Activated CD8-positive, alpha-beta T cell treated with anti-CD3 and anti-CD28 coated beads, Interleukin-2, amount 10 ng/mL, durations not matched to agents 7 days and 5 days (primary cell): ENCODE measurements around the gene PLSCR3. TPM values are rescaled to one million over a fixed set of nuclear protein-coding genes. Genes with fewer than 3 reads are reported as not detected.

Experiments used
- ATAC-seq: fragments of 150-1000 bp; cut with Tn5 transposase; one replicate; pipeline ENCODE4 v1.10.0; 2021; ENCODE audit warnings: moderate library complexity
- CTCF ChIA-PET: fragments of 350-600 bp; sonication (Branson Sonifier 250); formaldehyde crosslinking; loops from one replicate; lab custom pipeline; 2021; ENCODE audit warnings: antibody characterized with exemption; lab: Charles Lee
- POLR2A ChIA-PET: fragments of 350-600 bp; sonication (Branson Sonifier 250); formaldehyde crosslinking; loops from one replicate; lab custom pipeline; 2021; ENCODE audit warnings: antibody characterized with exemption; lab: Charles Lee
- DNase-seq: peaks from one replicate; pipeline ENCODE4 v3.0.0-alpha.2; 2020
- H3K27ac Mint-ChIP-seq: one replicate; pipeline ENCODE4 v1.8.0; 2021; ENCODE audit warnings: mild to moderate bottlenecking, mixed read lengths
- H3K27me3 Mint-ChIP-seq: one replicate; pipeline ENCODE4 v1.8.0; 2021; ENCODE audit warnings: low read depth, mixed read lengths
- H3K36me3 Mint-ChIP-seq: one replicate; pipeline ENCODE4 v1.8.0; 2021; ENCODE audit warnings: low read depth, mixed read lengths
- H3K4me1 Mint-ChIP-seq: one replicate; pipeline ENCODE4 v1.8.0; 2021; ENCODE audit warnings: low read depth, mixed read lengths
- H3K4me3 Mint-ChIP-seq: one replicate; pipeline ENCODE4 v1.8.0; 2021; ENCODE audit warnings: mild to moderate bottlenecking, mixed read lengths
- H3K9me3 Mint-ChIP-seq: one replicate; pipeline ENCODE4 v1.8.0; 2022; ENCODE audit warnings: mixed read lengths; ENCODE audit not compliant: insufficient read depth
- total RNA-seq, 2 experiments: library from RNA; stranded (reverse); gene quantifications; one replicate each; pipeline ENCODE4 v1.2.3, GENCODE V29; 2021

The PLSCR3 gene
- total RNA-seq, 2 experiments from 2014 or later: 87.9 to 92.6 TPM

GRCh38 chr17:7426203-7426863 lies 32.0 kb upstream of the PLSCR3 start:
- ATAC-seq (no peak), DNase-seq (no peak)
- ChIA-PET POLR2A (no interaction called here), CTCF (interaction anchor here (4.4 kb wide), 1 partner anchor 9 kb away, joined by 15 read pairs; the partner anchor contains the start of gene TMEM102)
- Mint-ChIP-seq H3K36me3 (no peaks in the 10 kb centered on the region), H3K4me3 (no peak overlapping the region), H3K27me3 (no peaks in the 10 kb centered on the region), H3K4me1 (no peaks in the 10 kb centered on the region), H3K27ac (no peak overlapping the region), H3K9me3 (no peaks in the 10 kb centered on the region)

DNA sequence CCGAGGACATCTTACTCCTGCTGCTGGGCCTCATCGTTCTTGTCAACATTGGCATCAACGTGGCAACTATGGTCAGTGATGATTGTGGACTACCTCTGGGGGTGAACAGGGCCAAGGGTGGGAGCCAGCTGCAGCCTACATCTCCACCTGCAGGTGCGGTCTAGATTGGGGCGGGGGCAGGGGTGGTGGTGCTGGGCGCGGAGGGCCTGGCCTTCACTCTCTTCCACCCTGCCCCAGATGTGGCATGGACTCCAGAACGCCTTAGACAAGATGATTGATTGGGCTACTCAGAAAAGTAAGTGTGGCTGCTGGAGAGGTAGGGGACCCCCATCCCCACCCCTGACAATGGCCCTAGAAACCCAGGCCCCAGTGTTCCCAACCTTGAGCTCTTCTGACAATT lies 31.4 kb upstream of the PLSCR3 start:
- CTCF ChIA-PET: interaction anchor here (4.4 kb wide), 1 partner anchor 10 kb away, joined by 15 read pairs; the partner anchor contains the start of gene TMEM102
- no peak overlapping the region for H3K27ac Mint-ChIP-seq
- POLR2A ChIA-PET: interaction anchor here (0.7 kb wide), 1 partner anchor 10 kb away, joined by 3 read pairs; no protein-coding TSS in a partner anchor
- H3K36me3 Mint-ChIP-seq: no peaks in the 10 kb centered on the region
- no peaks in the 10 kb centered on the region for H3K9me3 Mint-ChIP-seq
- H3K4me1 Mint-ChIP-seq: no peaks in the 10 kb centered on the region
- no peaks in the 10 kb centered on the region for H3K27me3 Mint-ChIP-seq
- DNase-seq: no peak
- ATAC-seq: no peak
- H3K4me3 Mint-ChIP-seq: no peak overlapping the region

GRCh38 chr17:7425316-7425715 lies 31.0 kb upstream of the PLSCR3 start, which contains the start of gene SPEM2:
SPEM2 (plus strand) TSS chr17:7425616; CDS start chr17:7425689, 73 bp downstream.
- no peak for ATAC-seq
- Mint-ChIP-seq H3K9me3 (no peaks in the 10 kb centered on the region), H3K4me3 (no peak within 1 kb of the TSS), H3K27ac (peak within 1 kb of the TSS; percentile 11), H3K27me3 (no peaks in the 10 kb centered on the region), H3K4me1 (no peaks in the 10 kb centered on the region), H3K36me3 (no peaks in the 10 kb centered on the region)
- DNase-seq: no peak
- POLR2A ChIA-PET: interaction anchor here (0.7 kb wide), 1 partner anchor 11 kb away, joined by 3 read pairs; no protein-coding TSS in a partner anchor
- CTCF ChIA-PET: interaction anchor here (4.4 kb wide), 1 partner anchor 10 kb away, joined by 15 read pairs; the partner anchor contains the start of gene TMEM102

- Mint-ChIP-seq H3K9me3 (no peaks in the 10 kb centered on the region), H3K4me1 (no peaks in the 10 kb centered on the region), H3K27me3 (no peaks in the 10 kb centered on the region), H3K27ac (peak overlapping the region; percentile 3), H3K36me3 (no peaks in the 10 kb centered on the region), H3K4me3 (no peak overlapping the region)
- CTCF ChIA-PET: interaction anchor here (1.7 to 4.4 kb wide), 2 partner anchors 12 to 68 kb away, joined by 4 to 15 read pairs; partner anchors contain the start of gene TMEM102
- POLR2A ChIA-PET: no interaction called here
- DNase-seq (no peak), ATAC-seq (no peak)
Observed at GRCh38 chr17:7423679-7424078, 29.4 kb upstream of the PLSCR3 start.

DNA sequence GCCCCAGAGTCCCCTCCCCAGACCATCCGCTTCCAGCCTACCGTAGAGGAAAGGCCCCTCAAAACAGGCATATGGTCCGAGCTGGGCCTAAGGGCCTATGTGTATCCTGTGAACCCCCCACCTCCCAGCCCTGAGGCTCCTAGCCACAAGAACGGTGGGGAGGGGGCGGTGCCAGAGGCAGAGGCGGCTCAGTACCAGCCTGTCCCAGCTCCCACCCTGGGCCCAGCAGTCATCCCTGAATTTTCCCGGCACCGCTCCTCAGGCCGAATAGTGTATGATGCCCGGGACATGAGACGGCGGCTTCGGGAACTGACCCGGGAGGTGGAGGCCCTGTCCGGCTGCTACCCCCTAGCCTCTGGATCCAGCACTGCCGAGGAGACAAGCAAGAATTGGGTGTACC lies 26.9 kb upstream of the PLSCR3 start:
- Mint-ChIP-seq H3K9me3 (no peaks in the 10 kb centered on the region), H3K36me3 (no peaks in the 10 kb centered on the region), H3K4me3 (no peak overlapping the region), H3K27ac (no peak overlapping the region), H3K4me1 (no peaks in the 10 kb centered on the region), H3K27me3 (no peaks in the 10 kb centered on the region)
- CTCF ChIA-PET: interaction anchor here (1.7 kb wide), 1 partner anchor 15 kb away, joined by 5 read pairs; no protein-coding TSS in a partner anchor
- POLR2A ChIA-PET: no interaction called here
- ATAC-seq: no peak
- no peak for DNase-seq

GRCh38 chr17:7419819-7420610 lies 25.7 kb upstream of the PLSCR3 start, which contains the start of gene SPEM1:
SPEM1 (plus strand) TSS chr17:7420324; CDS start chr17:7420385, 61 bp downstream.
- H3K36me3 Mint-ChIP-seq: no peaks in the 10 kb centered on the region
- no peaks in the 10 kb centered on the region for H3K27me3 Mint-ChIP-seq
- ChIA-PET POLR2A (interaction anchor here (0.7 kb wide), 1 partner anchor 12 kb away, joined by 3 read pairs; no protein-coding TSS in a partner anchor), CTCF (interaction anchor here (1.7 kb wide), 1 partner anchor 17 kb away, joined by 5 read pairs; no protein-coding TSS in a partner anchor)
- ATAC-seq: no peak
- no peak within 1 kb of the TSS for H3K27ac Mint-ChIP-seq
- H3K4me3 Mint-ChIP-seq: no peak within 1 kb of the TSS
- no peaks in the 10 kb centered on the region for H3K4me1 Mint-ChIP-seq
- no peak for DNase-seq
- no peaks in the 10 kb centered on the region for H3K9me3 Mint-ChIP-seq

DNA sequence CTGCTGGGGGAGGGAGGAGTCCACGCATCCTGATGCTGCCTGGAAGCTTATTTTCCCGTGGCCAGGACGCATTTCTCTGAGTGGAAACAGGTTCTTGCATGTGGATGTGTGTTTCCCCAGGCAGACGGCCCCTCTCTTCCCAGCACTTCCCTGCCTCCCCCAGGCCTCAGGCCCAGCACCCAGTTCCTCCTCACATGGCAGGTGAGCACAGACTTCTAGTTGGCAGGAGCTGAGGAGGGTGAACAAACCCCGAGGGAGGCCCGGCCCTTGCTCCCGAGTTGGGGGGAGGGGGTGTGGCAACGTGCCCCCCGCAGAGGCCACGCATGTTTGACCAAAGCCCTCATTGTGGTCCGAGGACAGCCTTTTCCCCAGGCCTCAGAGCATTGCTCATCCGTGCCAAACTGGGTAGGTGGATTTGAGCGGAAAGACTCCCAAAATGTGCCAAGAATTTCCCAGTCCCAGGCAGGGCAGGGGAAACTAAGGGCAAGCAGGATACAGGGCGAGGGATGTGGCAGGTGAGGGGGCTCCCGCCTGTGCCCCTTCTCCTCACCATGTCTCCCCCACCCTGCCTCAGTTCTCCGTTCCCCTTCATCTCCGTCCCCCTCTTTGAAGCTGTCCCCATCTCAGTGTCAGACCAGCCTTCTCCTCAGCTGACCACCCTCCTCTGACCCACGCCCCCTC lies 24.3 kb upstream of the PLSCR3 start:
- Mint-ChIP-seq H3K9me3 (no peaks in the 10 kb centered on the region), H3K27ac (no peak overlapping the region), H3K36me3 (no peaks in the 10 kb centered on the region), H3K27me3 (no peaks in the 10 kb centered on the region), H3K4me3 (no peak overlapping the region), H3K4me1 (no peaks in the 10 kb centered on the region)
- ATAC-seq: no peak
- CTCF ChIA-PET: no interaction called here
- POLR2A ChIA-PET: no interaction called here
- DNase-seq: no peak

DNA sequence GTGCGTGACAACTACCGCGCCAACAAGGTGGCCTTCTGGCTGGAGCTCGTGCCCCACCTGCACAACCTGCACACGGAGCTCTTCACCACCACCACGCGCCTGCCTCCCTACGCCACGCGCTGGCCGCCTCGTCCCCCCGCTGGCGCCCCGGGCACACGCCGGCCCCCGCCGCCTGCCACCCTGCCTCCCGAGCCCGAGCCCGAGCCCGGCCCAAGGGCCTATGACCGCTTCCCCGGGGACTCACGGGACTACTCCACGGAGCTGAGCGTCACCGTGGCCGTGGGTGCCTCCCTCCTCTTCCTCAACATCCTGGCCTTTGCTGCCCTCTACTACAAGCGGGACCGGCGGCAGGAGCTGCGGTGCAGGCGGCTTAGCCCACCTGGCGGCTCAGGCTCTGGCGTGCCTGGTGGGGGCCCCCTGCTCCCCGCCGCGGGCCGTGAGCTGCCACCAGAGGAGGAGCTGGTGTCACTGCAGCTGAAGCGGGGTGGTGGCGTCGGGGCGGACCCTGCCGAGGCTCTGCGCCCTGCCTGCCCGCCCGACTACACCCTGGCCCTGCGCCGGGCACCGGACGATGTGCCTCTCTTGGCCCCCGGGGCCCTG lies 22.8 kb upstream of the PLSCR3 start:
- H3K4me3 Mint-ChIP-seq: no peak overlapping the region
- ATAC-seq (no peak), DNase-seq (no peak)
- no peaks in the 10 kb centered on the region for H3K9me3 Mint-ChIP-seq
- H3K27me3 Mint-ChIP-seq: no peaks in the 10 kb centered on the region
- ChIA-PET POLR2A (no interaction called here), CTCF (no interaction called here)
- H3K36me3 Mint-ChIP-seq: no peaks in the 10 kb centered on the region
- H3K27ac Mint-ChIP-seq: no peak overlapping the region
- no peaks in the 10 kb centered on the region for H3K4me1 Mint-ChIP-seq

- POLR2A ChIA-PET: no interaction called here
- CTCF ChIA-PET: no interaction called here
- ATAC-seq: no peak
Observed at GRCh38 chr17:7416323-7416722, 22.0 kb upstream of the PLSCR3 start.

DNA sequence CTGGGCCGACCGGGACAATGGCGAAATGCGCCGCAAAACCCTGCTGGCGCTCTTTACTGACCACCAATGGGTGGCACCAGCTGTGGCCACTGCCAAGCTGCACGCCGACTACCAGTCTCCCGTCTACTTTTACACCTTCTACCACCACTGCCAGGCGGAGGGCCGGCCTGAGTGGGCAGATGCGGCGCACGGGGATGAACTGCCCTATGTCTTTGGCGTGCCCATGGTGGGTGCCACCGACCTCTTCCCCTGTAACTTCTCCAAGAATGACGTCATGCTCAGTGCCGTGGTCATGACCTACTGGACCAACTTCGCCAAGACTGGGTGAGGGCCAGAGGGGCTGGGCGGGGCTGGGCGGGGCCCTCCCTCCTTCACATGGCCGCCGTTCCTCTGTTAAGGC lies 21.5 kb upstream of the PLSCR3 start:
- Mint-ChIP-seq H3K36me3 (no peaks in the 10 kb centered on the region), H3K9me3 (no peaks in the 10 kb centered on the region), H3K4me1 (no peaks in the 10 kb centered on the region), H3K27ac (no peak overlapping the region), H3K4me3 (no peak overlapping the region), H3K27me3 (no peaks in the 10 kb centered on the region)
- ChIA-PET POLR2A (no interaction called here), CTCF (no interaction called here)
- DNase-seq (no peak), ATAC-seq (no peak)

More at GRCh38 chr17:7416323-7416722, 22.0 kb upstream of the PLSCR3 start:
- Mint-ChIP-seq H3K27me3 (no peaks in the 10 kb centered on the region), H3K4me1 (no peaks in the 10 kb centered on the region), H3K27ac (no peak overlapping the region), H3K36me3 (no peaks in the 10 kb centered on the region), H3K9me3 (no peaks in the 10 kb centered on the region), H3K4me3 (no peak overlapping the region)
- no peak for DNase-seq

DNA sequence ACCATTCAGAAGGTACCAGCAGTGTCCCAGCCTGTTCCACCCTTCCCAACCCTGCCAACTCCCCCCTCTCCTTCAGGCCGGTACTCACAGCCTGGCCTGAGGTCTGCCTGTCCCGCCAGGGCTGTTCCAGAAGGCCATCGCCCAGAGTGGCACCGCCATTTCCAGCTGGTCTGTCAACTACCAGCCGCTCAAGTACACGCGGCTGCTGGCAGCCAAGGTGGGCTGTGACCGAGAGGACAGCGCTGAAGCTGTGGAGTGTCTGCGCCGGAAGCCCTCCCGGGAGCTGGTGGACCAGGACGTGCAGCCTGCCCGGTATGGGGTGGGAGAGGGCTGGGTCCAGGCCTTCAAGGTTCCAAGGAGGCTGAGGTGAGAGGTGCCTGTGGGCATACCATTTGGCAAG lies 20.5 kb upstream of the PLSCR3 start:
- no peak for ATAC-seq
- H3K36me3 Mint-ChIP-seq: no peaks in the 10 kb centered on the region
- CTCF ChIA-PET: no interaction called here
- POLR2A ChIA-PET: no interaction called here
- no peaks in the 10 kb centered on the region for H3K27me3 Mint-ChIP-seq
- no peaks in the 10 kb centered on the region for H3K4me1 Mint-ChIP-seq
- no peak for DNase-seq
- H3K4me3 Mint-ChIP-seq: no peak overlapping the region
- H3K27ac Mint-ChIP-seq: no peak overlapping the region
- no peaks in the 10 kb centered on the region for H3K9me3 Mint-ChIP-seq
